ENCODE results near the gene MZF1. TPM values are rescaled to one million over a fixed set of nuclear protein-coding genes. Genes with fewer than 3 reads are reported as not detected.

MZF1 gene
- total RNA-seq, 1 experiment from 2014 or later, result 33.0 TPM

DNA sequence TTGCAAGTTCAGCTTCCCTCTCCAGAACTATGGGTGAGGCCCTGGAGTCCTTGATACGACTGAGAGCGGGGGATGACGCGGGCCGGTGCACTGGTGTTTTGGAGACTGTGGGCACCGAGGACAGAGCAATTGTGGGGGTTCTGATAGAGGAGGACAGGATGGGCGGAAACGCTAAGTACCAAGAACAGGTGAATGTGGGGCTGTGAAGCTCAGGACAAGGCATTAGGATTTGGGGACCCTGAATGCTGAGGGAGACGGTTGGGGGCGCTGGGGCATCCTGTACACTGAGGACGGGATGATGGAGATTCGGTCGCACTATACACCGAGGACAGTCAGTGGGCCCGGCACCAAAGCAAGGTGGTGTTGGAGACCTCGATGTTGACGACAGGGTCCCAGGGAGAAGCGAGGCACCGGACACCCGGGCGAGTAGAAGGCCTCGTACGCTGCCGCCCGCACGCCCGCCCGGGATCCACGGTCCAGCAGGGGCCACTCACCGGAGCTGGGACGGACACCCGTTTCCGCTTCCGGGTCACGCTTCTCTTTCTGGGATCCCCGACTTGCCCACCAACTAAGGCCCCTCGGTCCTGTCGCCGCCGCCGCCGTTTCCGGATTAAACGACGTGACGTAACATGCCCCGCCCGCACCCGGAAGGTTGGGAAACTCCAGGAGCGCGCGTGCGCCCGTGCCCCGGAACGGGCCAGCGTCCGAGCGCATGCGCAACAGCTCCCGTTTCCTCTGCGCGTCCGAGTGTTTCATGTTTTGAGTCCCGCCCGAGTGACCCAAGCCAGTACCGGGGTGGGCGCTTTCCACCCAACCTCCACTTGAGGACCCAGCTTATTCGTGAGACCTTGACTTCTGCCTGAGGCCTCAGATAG lies 18.4 kb downstream of the MZF1 start, which contains the start of gene CHMP2A:
CHMP2A (minus strand) TSS at position 612 of the 875 bp plus-strand sequence. CDS start 893 bp downstream, outside the sequence.
- H3K79me2 ChIP-seq (ENCODE audit: insufficient read depth, low read length), result peaks cover 60% of the 10 kb centered on the region
- H4K20me1 ChIP-seq (ENCODE audit: insufficient read depth), result no peaks in the 10 kb centered on the region; the same call in 1 of the 2 replicates
- ChIA-PET POLR2A (interaction anchor here (0.6 to 3.3 kb wide), 8 partner anchors 8 to 152 kb away, joined by 3 to 33 read pairs (median 7); partner anchors contain the start of genes MZF1, TRIM28 and ZBTB45), CTCF (interaction anchor here (2.4 kb wide), 1 partner anchor 35 kb away, joined by 20 read pairs; the partner anchor contains the start of gene ZBTB45), RAD21 (ENCODE audit: low non-redundant PET in 1 of 2, low total read pairs in 2 of 2, uncharacterized antibody in 2 of 2, unreplicated experiment in 2 of 2) (interaction anchor here in 1 of 2 experiments (1.6 to 1.7 kb wide), 2 partner anchors 35 to 41 kb away, joined by 3 to 6 read pairs; partner anchors contain the start of gene ZBTB45)
- H3K4me3 ChIP-seq (replicated peaks in 1 of 2; ENCODE audit: low read depth in 1 of 2, low read length in 2 of 2), result peak within 1 kb of the TSS; percentile 91 to 93
- peaks cover 19 to 43% of the 10 kb centered on the region in 2 experiments; a peak in 3 of 4 replicates for H3K4me1 ChIP-seq (ENCODE audit: control insufficient read depth in 1 of 2, insufficient read depth in 2 of 2, low read length in 2 of 2)
- peak; percentile 46 for ATAC-seq
- BruUV-seq (replicated peaks), result TSS peak; percentile 34
- H3K4me2 ChIP-seq (ENCODE audit: low read length), result peak within 1 kb of the TSS; percentile 92
- H3K27ac ChIP-seq (ENCODE audit: low read depth, low read length), result peak within 1 kb of the TSS; percentile 98
- H3K36me3 ChIP-seq (ENCODE audit: control insufficient read depth in 1 of 2, insufficient read depth in 2 of 2, low read length in 2 of 2), result peaks cover 23 to 39% of the 10 kb centered on the region in 2 experiments; a peak in 3 of 4 replicates
- H3K9me3 ChIP-seq (ENCODE audit: control insufficient read depth in 1 of 2, insufficient read depth in 1 of 2, low read depth in 1 of 2, low read length in 2 of 2), result no peaks in the 10 kb centered on the region
- no peak within 1 kb of the TSS for H2AFZ ChIP-seq (ENCODE audit: low read depth, low read length, poor library complexity, severe bottlenecking)
- H3K27me3 ChIP-seq (ENCODE audit: insufficient read depth, low read length), result no peaks in the 10 kb centered on the region
- intact Hi-C loops (cut with micrococcal nuclease), result no loop called here
- peak; percentile 93 for DNase-seq (ENCODE audit: low read depth, low spot score)
- H3K9ac ChIP-seq (ENCODE audit: low read length), result peak within 1 kb of the TSS; percentile 94
- no peaks in the 10 kb centered on the region for H3K9me2 ChIP-seq (ENCODE audit: insufficient read depth)
- TF ChIP-seq ZFX (IDR thresholded peaks at IDR 0.05) (peak; percentile 46; the same call in 1 of the 2 replicates), FOSL1 (IDR thresholded peaks at IDR 0.05; ENCODE audit: low read depth) (no peak), SIN3A (IDR thresholded peaks at IDR 0.05; ENCODE audit: low read depth) (peak; percentile 59; the same call in 1 of the 2 replicates), CEBPB (IDR thresholded peaks at IDR 0.05; ENCODE audit: low read depth) (no peak), ZNF274 (IDR thresholded peaks at IDR 0.05; ENCODE audit: low read depth, low read length) (no peak), SP1 (IDR thresholded peaks at IDR 0.05; ENCODE audit: low read depth) (peak; percentile 68), SRF (IDR thresholded peaks at IDR 0.05; ENCODE audit: low read depth) (no peak; the same call in 1 of the 2 replicates), CBX3 (IDR thresholded peaks at IDR 0.05; ENCODE audit: low read depth) (no peak), RAD21 (IDR thresholded peaks at IDR 0.05; ENCODE audit: low read depth) (no peak), ELF1 (IDR thresholded peaks at IDR 0.05; ENCODE audit: borderline replicate concordance, low read depth) (peak; percentile 93; the same call in 1 of the 2 replicates), EZH2phosphoT487 (IDR thresholded peaks at IDR 0.05; ENCODE audit: borderline replicate concordance) (no peak), POLR2AphosphoS5 (IDR thresholded peaks at IDR 0.05; ENCODE audit: low read depth, low read length) (peak; percentile 96)
- TF ChIP-seq, protein P1, sequence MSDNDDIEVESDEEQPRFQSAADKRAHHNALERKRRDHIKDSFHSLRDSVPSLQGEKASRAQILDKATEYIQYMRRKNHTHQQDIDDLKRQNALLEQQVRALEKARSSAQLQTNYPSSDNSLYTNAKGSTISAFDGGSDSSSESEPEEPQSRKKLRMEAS (IDR thresholded peaks at IDR 0.05), result peak; percentile 73
- TF ChIP-seq, protein P2, sequence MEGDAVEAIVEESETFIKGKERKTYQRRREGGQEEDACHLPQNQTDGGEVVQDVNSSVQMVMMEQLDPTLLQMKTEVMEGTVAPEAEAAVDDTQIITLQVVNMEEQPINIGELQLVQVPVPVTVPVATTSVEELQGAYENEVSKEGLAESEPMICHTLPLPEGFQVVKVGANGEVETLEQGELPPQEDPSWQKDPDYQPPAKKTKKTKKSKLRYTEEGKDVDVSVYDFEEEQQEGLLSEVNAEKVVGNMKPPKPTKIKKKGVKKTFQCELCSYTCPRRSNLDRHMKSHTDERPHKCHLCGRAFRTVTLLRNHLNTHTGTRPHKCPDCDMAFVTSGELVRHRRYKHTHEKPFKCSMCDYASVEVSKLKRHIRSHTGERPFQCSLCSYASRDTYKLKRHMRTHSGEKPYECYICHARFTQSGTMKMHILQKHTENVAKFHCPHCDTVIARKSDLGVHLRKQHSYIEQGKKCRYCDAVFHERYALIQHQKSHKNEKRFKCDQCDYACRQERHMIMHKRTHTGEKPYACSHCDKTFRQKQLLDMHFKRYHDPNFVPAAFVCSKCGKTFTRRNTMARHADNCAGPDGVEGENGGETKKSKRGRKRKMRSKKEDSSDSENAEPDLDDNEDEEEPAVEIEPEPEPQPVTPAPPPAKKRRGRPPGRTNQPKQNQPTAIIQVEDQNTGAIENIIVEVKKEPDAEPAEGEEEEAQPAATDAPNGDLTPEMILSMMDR (IDR thresholded peaks at IDR 0.05 in 2 of 3, conservative IDR thresholded peaks at IDR 0.05 in 1 of 3; ENCODE audit: borderline replicate concordance in 1 of 3, insufficient read depth in 1 of 3, low read depth in 2 of 3, low read length in 2 of 3), result no peak
- TF ChIP-seq, protein P3, sequence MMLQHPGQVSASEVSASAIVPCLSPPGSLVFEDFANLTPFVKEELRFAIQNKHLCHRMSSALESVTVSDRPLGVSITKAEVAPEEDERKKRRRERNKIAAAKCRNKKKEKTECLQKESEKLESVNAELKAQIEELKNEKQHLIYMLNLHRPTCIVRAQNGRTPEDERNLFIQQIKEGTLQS (IDR thresholded peaks at IDR 0.05), result no peak
- TF ChIP-seq, protein P4, sequence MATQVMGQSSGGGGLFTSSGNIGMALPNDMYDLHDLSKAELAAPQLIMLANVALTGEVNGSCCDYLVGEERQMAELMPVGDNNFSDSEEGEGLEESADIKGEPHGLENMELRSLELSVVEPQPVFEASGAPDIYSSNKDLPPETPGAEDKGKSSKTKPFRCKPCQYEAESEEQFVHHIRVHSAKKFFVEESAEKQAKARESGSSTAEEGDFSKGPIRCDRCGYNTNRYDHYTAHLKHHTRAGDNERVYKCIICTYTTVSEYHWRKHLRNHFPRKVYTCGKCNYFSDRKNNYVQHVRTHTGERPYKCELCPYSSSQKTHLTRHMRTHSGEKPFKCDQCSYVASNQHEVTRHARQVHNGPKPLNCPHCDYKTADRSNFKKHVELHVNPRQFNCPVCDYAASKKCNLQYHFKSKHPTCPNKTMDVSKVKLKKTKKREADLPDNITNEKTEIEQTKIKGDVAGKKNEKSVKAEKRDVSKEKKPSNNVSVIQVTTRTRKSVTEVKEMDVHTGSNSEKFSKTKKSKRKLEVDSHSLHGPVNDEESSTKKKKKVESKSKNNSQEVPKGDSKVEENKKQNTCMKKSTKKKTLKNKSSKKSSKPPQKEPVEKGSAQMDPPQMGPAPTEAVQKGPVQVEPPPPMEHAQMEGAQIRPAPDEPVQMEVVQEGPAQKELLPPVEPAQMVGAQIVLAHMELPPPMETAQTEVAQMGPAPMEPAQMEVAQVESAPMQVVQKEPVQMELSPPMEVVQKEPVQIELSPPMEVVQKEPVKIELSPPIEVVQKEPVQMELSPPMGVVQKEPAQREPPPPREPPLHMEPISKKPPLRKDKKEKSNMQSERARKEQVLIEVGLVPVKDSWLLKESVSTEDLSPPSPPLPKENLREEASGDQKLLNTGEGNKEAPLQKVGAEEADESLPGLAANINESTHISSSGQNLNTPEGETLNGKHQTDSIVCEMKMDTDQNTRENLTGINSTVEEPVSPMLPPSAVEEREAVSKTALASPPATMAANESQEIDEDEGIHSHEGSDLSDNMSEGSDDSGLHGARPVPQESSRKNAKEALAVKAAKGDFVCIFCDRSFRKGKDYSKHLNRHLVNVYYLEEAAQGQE (IDR thresholded peaks at IDR 0.05; ENCODE audit: low read depth), result no peak
- TF ChIP-seq, protein P5, sequence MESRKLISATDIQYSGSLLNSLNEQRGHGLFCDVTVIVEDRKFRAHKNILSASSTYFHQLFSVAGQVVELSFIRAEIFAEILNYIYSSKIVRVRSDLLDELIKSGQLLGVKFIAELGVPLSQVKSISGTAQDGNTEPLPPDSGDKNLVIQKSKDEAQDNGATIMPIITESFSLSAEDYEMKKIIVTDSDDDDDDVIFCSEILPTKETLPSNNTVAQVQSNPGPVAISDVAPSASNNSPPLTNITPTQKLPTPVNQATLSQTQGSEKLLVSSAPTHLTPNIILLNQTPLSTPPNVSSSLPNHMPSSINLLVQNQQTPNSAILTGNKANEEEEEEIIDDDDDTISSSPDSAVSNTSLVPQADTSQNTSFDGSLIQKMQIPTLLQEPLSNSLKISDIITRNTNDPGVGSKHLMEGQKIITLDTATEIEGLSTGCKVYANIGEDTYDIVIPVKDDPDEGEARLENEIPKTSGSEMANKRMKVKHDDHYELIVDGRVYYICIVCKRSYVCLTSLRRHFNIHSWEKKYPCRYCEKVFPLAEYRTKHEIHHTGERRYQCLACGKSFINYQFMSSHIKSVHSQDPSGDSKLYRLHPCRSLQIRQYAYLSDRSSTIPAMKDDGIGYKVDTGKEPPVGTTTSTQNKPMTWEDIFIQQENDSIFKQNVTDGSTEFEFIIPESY (IDR thresholded peaks at IDR 0.05; ENCODE audit: extremely low read depth, insufficient replicate concordance, low read length), result peak; percentile 18

All from HCT116 (cell line).